Pancreas (tissue), 10 donors: ENCODE data around the gene TXN2. TPM values are rescaled to one million over a fixed set of nuclear protein-coding genes. Genes with fewer than 3 reads are reported as not detected.

Source experiments
- ATAC-seq, 4 donors: fragments of 200-7000 bp; cut with Tn5 transposase; one replicate each; pipeline versions ENCODE4 v1.8.0 to v1.9.1; 2020; ENCODE audit warnings: mild to moderate bottlenecking in 4 of 4, moderate library complexity in 4 of 4
- DNase-seq, 6 donors: peaks; one replicate each; pipeline ENCODE4 v3.0.0-alpha.2; 2020
- FAIRE-seq: peaks from 2 replicates; lab custom pipeline; 2012; peaks lifted over from hg19 to GRCh38; lab: Jason Lieb, UNC
- H3K27ac ChIP-seq, 4 donors: fragments of 200-600 bp; sonication (generic); 1 replicate in 3 of 4; 2 replicates in 1 of 4; pipeline versions ENCODE4 v1.5.0 to v1.8.0; 2020
- H3K27me3 ChIP-seq, 4 donors: fragments of 200-600 bp; one replicate each; pipeline ENCODE4 v1.8.0; 2021
- H3K36me3 ChIP-seq, 3 donors: fragments of 200-600 bp; sonication (generic) in 1 of 3; one replicate each; pipeline versions ENCODE4 v1.5.0 to v1.8.0; 2020 to 2021
- H3K4me1 ChIP-seq, 3 donors: fragments of 200-600 bp; one replicate each; pipeline ENCODE4 v1.8.0; 2021
- H3K4me3 ChIP-seq, 4 donors: fragments of 200-600 bp; sonication (generic) in 2 of 4; one replicate each; pipeline versions ENCODE4 v1.5.0 to v1.8.0; 2020 to 2021
- H3K9me3 ChIP-seq, 4 donors: fragments of 200-600 bp; one replicate each; pipeline ENCODE4 v1.8.0; 2021
- CTCF ChIP-seq, 4 donors: fragments of 200-600 bp; sonication (generic) in 3 of 4; IDR thresholded peaks; one replicate each; pipeline versions ENCODE4 v1.5.0 to v1.8.0; 2021; ENCODE audit warnings: antibody characterized with exemption in 4 of 4
- WGBS, 2 donors: extraction: QIAGEN DNeasy Blood & Tissue Kit; methylation state at CpG; one replicate each; pipeline ENCODE4 v1.1.7; 2013; 5-methylcytosine and 5-hydroxymethylcytosine counted together
- intact Hi-C, 3 donors: fragments of 100-400 bp; cut with DNase I; formaldehyde crosslinking; loops; one replicate each; pipeline versions ENCODE4 v1.11.1 to v1.14.2; 2022
- polyA plus RNA-seq, 2 donors: library from polyadenylated mRNA; stranded (reverse); fragments of 200-250 nt; gene quantifications; one replicate each; pipeline ENCODE4 v1.2.3, GENCODE V29; 2013
- total RNA-seq, 6 donors: library from RNA; stranded (reverse); fragmentation: NEBNext Ultra II Directional in 4 of 6; extraction: Animal tissue kit (Norgen Biotek cat#: 25700) in 4 of 6; gene quantifications; one replicate each; pipeline versions ENCODE4 v1.2.1 to v1.2.4, GENCODE V29; 2021 to 2023
- donor health status: healthy with polysubstance abuse.
- donor health status: DM: no; HTN: no; CAD: no; lungs with moderate emphysema.
- donor health status: DM: no; HTN: no; CAD: no.
- donor health status: control.
- donor health status: control.
- donor health status: Bipolar disorder and iron deficiency.
- donor health status: DM: yes; HTN: yes; CAD: no.
- donor health status: DM: no; HTN: no; CAD: no.
- donor health status: DM: no; HTN: no; CAD: no.
- donor health status: DM: yes; HTN: yes; CAD: no.

Gene TXN2
- total and polyA plus RNA-seq, 8 donors: 20.4 to 49.5 (median 32.2) TPM

DNA sequence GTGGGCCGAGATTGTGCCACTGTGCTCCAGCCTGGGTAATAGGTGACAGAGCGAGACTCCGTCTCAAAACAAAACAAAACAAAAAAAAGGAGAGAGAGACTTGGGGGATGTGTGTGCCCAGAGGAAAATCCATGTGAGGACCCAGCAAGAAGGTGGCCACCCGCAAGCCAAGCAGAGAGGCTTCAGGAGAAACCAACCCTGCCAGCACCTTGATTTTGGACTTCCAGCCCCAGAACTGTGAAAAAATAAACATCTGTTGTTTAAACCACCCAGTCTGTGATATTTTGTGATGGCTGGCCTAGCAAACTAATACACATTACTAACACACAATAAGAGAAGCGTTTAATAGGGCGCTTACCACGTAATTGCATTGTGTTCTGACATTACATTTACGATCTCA, 21.2 kb downstream of the TXN2 start:
- H3K4me3 ChIP-seq: no peak overlapping the region
- TF ChIP-seq CTCF (IDR thresholded peaks at IDR 0.05): no peak
- no peak for FAIRE-seq
- no peaks in the 10 kb centered on the region for H3K27me3 ChIP-seq
- peak overlapping the region in 1 of 4 donors; percentile 16 for H3K27ac ChIP-seq
- no peak for DNase-seq
- peaks cover 19 to 36% (median 24%) of the 10 kb centered on the region in 3 donors for H3K4me1 ChIP-seq
- no peaks in the 10 kb centered on the region for H3K36me3 ChIP-seq
- intact Hi-C loops: no loop called here
- H3K9me3 ChIP-seq: no peaks in the 10 kb centered on the region
- ATAC-seq: no peak
- 95 to 99% methylated on average over 8 of the region's 8 CpGs for WGBS, 2 donors

GRCh38 chr22:36457688-36458450, 23.6 kb downstream of the TXN2 start:
- H3K4me1 ChIP-seq: peaks cover 9 to 31% (median 11%) of the 10 kb centered on the region in 3 donors
- no peak for TF ChIP-seq CTCF (IDR thresholded peaks at IDR 0.05)
- no peaks in the 10 kb centered on the region for H3K36me3 ChIP-seq
- 70% methylated on average over 12 to 14 of the region's 14 CpGs for WGBS, 2 donors
- intact Hi-C loops: loop anchor here in 1 of 3 donors (10.0 kb wide), 1 partner anchor 53 kb away; no protein-coding TSS in a partner anchor
- FAIRE-seq: no peak
- no peaks in the 10 kb centered on the region for H3K27me3 ChIP-seq
- no peak overlapping the region for H3K4me3 ChIP-seq
- ATAC-seq: no peak
- peak in 1 of 6 donors; percentile 62 for DNase-seq
- peak overlapping the region in 3 of 4 donors; percentile 47 to 74 (median 51) for H3K27ac ChIP-seq
- H3K9me3 ChIP-seq: no peaks in the 10 kb centered on the region

- no peak for ATAC-seq
- TF ChIP-seq CTCF (IDR thresholded peaks at IDR 0.05): no peak
- FAIRE-seq: no peak
- intact Hi-C loops: loop anchor here in 1 of 3 donors (10.0 kb wide), 1 partner anchor 52 kb away; no protein-coding TSS in a partner anchor
- WGBS, 2 donors: 85 to 91% methylated on average over 12 of the region's 12 CpGs
- Histone ChIP-seq H3K4me1 (peaks cover 13 to 40% (median 20%) of the 10 kb centered on the region in 3 donors), H3K36me3 (no peaks in the 10 kb centered on the region), H3K27me3 (no peaks in the 10 kb centered on the region), H3K4me3 (no peak overlapping the region), H3K9me3 (no peaks in the 10 kb centered on the region), H3K27ac (no peak overlapping the region)
- DNase-seq: no peak
Observed at GRCh38 chr22:36456464-36456845, 25.0 kb downstream of the TXN2 start.

GRCh38 chr22:36455571-36456463, 25.6 kb downstream of the TXN2 start:
- peak overlapping the region; percentile 74 to 98 (median 93) for H3K27ac ChIP-seq
- TF ChIP-seq CTCF (IDR thresholded peaks at IDR 0.05): no peak
- intact Hi-C loops: loop anchor here in 1 of 3 donors (10.0 kb wide), 1 partner anchor 51 kb away; no protein-coding TSS in a partner anchor

More at GRCh38 chr22:36455571-36456463, 25.6 kb downstream of the TXN2 start:
- no peak for FAIRE-seq
- DNase-seq: peak in 3 of 6 donors; percentile 57 to 71 (median 57)
- 64 to 66% methylated on average over 21 of the region's 21 CpGs for WGBS, 2 donors
- peak; percentile 11 to 26 (median 17) for ATAC-seq
- Histone ChIP-seq H3K27me3 (no peaks in the 10 kb centered on the region), H3K36me3 (no peaks in the 10 kb centered on the region), H3K9me3 (no peaks in the 10 kb centered on the region), H3K4me3 (peak overlapping the region in 2 of 4 donors; percentile 44 to 56), H3K4me1 (peaks cover 20 to 45% (median 26%) of the 10 kb centered on the region in 3 donors)
